Peyer's patch (tissue), 4 donors: ENCODE measurements around the gene GPC2.

ENCODE experiments used
- CTCF ChIP-seq, 6 experiments: fragments of 450-650 bp in 4 of 6; fragments of 200-600 bp in 2 of 6; sonication (generic) in 1 of 6; IDR thresholded peaks; one replicate each; pipeline ENCODE4 v1.5.1; 2017 to 2019; ENCODE audit warnings: antibody characterized with exemption in 6 of 6, mild to moderate bottlenecking in 3 of 6, moderate library complexity in 1 of 6
- POLR2A ChIP-seq, 2 donors: fragments of 450-650 bp; IDR thresholded peaks; one replicate each; pipeline ENCODE4 v1.5.1; 2017; ENCODE audit warnings: antibody characterized with exemption in 2 of 2, mild to moderate bottlenecking in 2 of 2, moderate library complexity in 2 of 2

DNA sequence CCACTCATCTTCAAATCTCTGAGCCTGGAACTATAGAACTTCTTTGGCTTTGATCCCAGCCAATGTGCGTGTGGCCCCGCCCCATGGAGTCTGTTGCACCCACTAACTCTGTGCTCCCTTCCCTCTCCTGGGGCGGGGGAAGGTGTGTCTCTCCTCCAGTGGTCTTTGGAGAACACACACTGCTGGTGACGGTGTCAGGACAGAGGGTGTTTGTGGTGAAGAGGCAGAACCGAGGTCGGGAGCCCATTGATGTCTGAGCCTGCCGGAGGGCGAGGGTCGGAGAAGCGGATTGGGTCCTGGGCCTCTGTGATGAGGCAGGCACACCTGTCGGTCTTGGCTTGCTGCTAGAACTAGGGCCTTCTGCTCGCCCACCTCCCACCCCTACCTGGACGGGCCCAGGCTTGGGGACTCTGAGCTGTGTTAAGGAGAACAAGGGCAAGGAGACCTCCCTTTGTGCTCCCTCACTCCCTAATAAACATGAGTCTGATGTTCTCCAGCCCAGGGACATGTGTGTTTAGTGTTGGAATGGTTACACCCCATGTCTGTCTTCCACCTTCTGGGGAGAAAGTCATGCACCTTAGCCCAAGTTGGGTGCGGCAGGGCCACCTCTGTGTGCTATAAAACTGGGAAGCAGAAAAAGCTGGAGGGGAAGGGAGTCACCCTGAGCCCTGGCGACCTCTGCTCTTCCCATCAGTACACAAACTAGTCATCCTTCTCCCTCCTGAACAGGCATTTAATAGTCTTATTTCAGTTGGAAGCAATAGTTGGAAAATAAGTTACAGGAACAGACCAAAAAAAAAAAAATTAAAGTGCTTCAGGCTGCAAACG is 23.3 kb downstream of the GPC2 start:
- TF ChIP-seq POLR2A (IDR thresholded peaks at IDR 0.05) (peak in 1 of 2 donors; percentile 5), CTCF (IDR thresholded peaks at IDR 0.05) (no peak)
